NCI-H146 (cell line): Measurements from ENCODE around the gene NOLC1.

ENCODE experiments used
- DNase-seq: peaks from one replicate; lab custom pipeline; 2025; lab: John Stamatoyannopoulos, UW

Gene NOLC1

GRCh38 chr10:102121739-102122372 lies 30.3 kb upstream of the NOLC1 start:
- DNase-seq = no peak

- DNase-seq = no peak
Measured at GRCh38 chr10:102122450-102122849, 29.7 kb upstream of the NOLC1 start.

GRCh38 chr10:102123223-102123622 lies 29.0 kb upstream of the NOLC1 start:
- no peak for DNase-seq

GRCh38 chr10:102131286-102132170 lies 20.7 kb upstream of the NOLC1 start:
- DNase-seq = no peak

- DNase-seq = no peak
Measured at GRCh38 chr10:102132193-102132562, 20.0 kb upstream of the NOLC1 start.

GRCh38 chr10:102132563-102133372 lies 19.4 kb upstream of the NOLC1 start, which contains the start of gene PPRC1:
PPRC1 (plus strand) TSS chr10:102133040; CDS start chr10:102133069, 29 bp downstream.
- peak; percentile 98 for DNase-seq

GRCh38 chr10:102133373-102134195 lies 18.6 kb upstream of the NOLC1 start:
- peak; percentile 75 for DNase-seq

- no peak for DNase-seq
Measured at GRCh38 chr10:102134416-102134815, 17.8 kb upstream of the NOLC1 start.

GRCh38 chr10:102135956-102136526 lies 16.1 kb upstream of the NOLC1 start:
- peak; percentile 52 for DNase-seq

GRCh38 chr10:102139281-102140110 lies 12.7 kb upstream of the NOLC1 start:
- no peak for DNase-seq

GRCh38 chr10:102140218-102140617 lies 12.0 kb upstream of the NOLC1 start:
- no peak for DNase-seq

- no peak for DNase-seq
Measured at GRCh38 chr10:102140913-102141540, 11.2 kb upstream of the NOLC1 start.

GRCh38 chr10:102141583-102142107 lies 10.5 kb upstream of the NOLC1 start:
- DNase-seq = no peak

- no peak for DNase-seq
Measured at GRCh38 chr10:102146971-102147428, 5.2 kb upstream of the NOLC1 start.

- DNase-seq = no peak
Measured at GRCh38 chr10:102147561-102147960, 4.6 kb upstream of the NOLC1 start.

GRCh38 chr10:102148275-102148674 lies 3.9 kb upstream of the NOLC1 start:
- no peak for DNase-seq

- no peak for DNase-seq
Measured at GRCh38 chr10:102150970-102151773, 1.0 kb upstream of the NOLC1 start.

- peak; percentile 50 for DNase-seq
Measured at GRCh38 chr10:102152545-102152890, 329 bp downstream of the NOLC1 start.
